Lower leg skin (tissue), 3 donors: ENCODE measurements around the gene BRCC3.

Experiments used
- CTCF ChIP-seq, 3 donors: fragments of 450-650 bp; IDR thresholded peaks; one replicate each; pipeline ENCODE4 v1.5.1; 2016; ENCODE audit warnings: antibody characterized with exemption in 3 of 3, mild to moderate bottlenecking in 3 of 3, moderate library complexity in 2 of 3
- POLR2A ChIP-seq, 2 donors: fragments of 450-650 bp; IDR thresholded peaks; one replicate each; pipeline ENCODE4 v1.6.1; 2016 to 2017; ENCODE audit warnings: antibody characterized with exemption in 2 of 2, mild to moderate bottlenecking in 1 of 2, moderate library complexity in 1 of 2

- no peak for TF ChIP-seq CTCF (IDR thresholded peaks at IDR 0.05)
- TF ChIP-seq POLR2A (IDR thresholded peaks at IDR 0.05), result no peak
These were observed 18.4 kb upstream of the BRCC3 start for GRCh38 chrX:155052738-155053498.
